Hepatocyte (in vitro differentiated cells): ENCODE measurements around the gene GNPAT.

Experiments
- CTCF ChIP-seq: fragments of 200-600 bp; sonication (generic); IDR thresholded peaks from 2 replicates; pipeline ENCODE4 v1.5.1; 2016; ENCODE audit warnings: antibody characterized with exemption, mild to moderate bottlenecking; ENCODE audit not compliant: poor library complexity
- EZH2 ChIP-seq: fragments of 200-600 bp; sonication (generic); IDR thresholded peaks from 2 replicates; pipeline ENCODE4 v1.6.1; 2016; ENCODE audit warnings: antibody characterized with exemption, mild to moderate bottlenecking, borderline replicate concordance
- EZH2phosphoT487 ChIP-seq: fragments of 200-600 bp; sonication (generic); IDR thresholded peaks from one replicate; pipeline ENCODE4 v1.6.1; 2018; ENCODE audit warnings: antibody characterized with exemption, mild to moderate bottlenecking, low read depth, moderate library complexity; ENCODE audit not compliant: unreplicated experiment, severe bottlenecking

GRCh38 chr1:231279683-231280082 lies 38.7 kb downstream of the GNPAT start:
- TF ChIP-seq CTCF: no peak
- TF ChIP-seq EZH2phosphoT487: no peak
- no peak for TF ChIP-seq EZH2
